Activated T-cell treated with anti-CD3 and anti-CD28 coated beads, Interleukin-2, amount 50 U/mL, for 48 hours (primary cell): ENCODE results near the gene LRP11.

ENCODE experiments used
- DNase-seq, 2 experiments: peaks; one replicate each; pipeline ENCODE4 v3.0.0-alpha.2; 2020

LRP11 gene

DNA sequence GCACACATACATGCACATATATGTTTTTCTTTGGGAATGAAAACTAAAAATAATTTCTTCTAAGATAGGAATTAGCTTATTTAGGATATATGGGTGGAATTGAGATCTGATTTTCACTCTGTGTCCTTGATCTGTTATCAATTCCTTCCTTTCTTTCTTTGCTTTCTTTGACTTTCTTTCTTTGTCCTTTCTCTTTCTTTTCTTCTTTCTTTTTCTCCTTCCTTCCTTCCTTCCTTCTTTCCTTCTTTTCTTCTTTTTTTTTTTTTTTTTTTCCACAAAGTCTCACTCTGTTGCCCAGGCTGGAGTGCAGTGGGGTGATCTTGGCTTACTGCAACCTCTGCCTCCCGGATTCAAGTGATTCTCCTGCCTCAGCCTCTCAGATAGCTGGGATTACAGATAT lies 86.5 kb downstream of the LRP11 start:
- DNase-seq, result no peak

DNA sequence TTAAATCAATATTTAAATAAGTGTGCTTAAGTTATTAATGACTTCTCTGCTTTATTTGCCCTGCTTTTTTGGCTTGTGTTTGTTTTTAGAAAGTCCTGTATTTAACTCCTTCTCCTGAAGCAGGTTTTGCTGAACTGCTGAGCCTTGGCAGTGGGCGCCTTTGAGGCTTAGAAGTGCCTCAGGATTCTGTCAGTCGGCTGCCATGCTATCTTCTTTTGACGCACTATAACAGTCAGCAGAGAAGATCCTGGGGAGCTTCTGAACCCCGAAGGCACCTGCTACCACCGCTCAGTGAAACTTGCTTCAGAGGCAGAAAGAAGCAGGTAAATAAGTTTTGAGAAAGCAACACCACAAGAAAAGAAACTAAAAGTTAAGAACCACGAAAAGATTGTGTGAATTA lies 92.2 kb downstream of the LRP11 start:
- DNase-seq, result no peak

DNA sequence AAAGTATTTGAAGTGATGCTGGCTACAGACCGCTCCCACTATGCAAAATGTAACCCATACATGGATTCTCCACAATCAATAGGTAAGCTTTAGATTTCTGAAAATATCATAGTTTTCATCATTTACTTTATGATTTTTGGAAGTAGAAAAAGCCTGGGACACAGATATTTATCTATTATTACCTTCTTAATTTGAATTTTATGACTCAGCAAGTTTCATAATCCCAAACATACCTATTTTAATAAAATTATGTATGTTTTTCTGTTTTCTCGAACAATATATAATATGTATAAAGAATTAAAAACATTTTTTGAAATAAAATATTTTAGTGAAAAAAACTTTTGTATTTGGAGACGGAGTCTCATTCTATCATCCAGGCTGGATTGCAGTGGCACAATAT lies 93.0 kb downstream of the LRP11 start:
- DNase-seq, result no peak

DNA sequence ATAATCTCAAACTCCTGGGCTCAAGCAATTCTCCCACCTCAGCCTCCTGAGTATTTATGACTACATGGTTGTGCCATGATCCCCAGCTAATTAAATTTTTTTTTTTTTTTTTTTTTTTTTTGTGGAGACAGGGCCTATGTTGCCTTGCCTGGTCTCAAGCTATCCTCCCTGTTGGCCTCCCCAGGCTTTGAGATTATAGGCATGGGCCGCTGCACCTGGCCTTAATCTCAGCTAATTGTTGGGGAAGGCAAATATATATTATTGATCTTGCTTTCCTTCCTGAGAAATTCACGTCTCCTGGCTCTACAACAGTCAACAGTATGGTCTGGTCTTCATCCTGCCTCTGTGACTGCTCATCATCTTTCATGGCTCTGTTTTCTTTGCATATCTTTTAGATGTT lies 94.5 kb downstream of the LRP11 start:
- DNase-seq, result no peak
